Measurements from ENCODE around the gene PPP3CB. TPM values are rescaled to one million over a fixed set of nuclear protein-coding genes. Genes with fewer than 3 reads are reported as not detected.

The PPP3CB gene
- total RNA-seq, 6 donors from 2014 or later, result 24.3 to 42.4 (median 32.9) TPM

- H3K36me3 ChIP-seq, result peaks cover 7 to 35% (median 16%) of the 10 kb centered on the region in 4 donors
- ATAC-seq (ENCODE audit: low FRiP score in 2 of 2) (no peak), DNase-seq (no peak)
- no peak overlapping the region for H3K27ac ChIP-seq
- no peaks in the 10 kb centered on the region for H3K27me3 ChIP-seq
- H3K4me1 ChIP-seq, result peaks cover 0 to 10% (median 5%) of the 10 kb centered on the region in 4 donors
- no peaks in the 10 kb centered on the region for H3K9me3 ChIP-seq
- TF ChIP-seq POLR2AphosphoS5 (IDR thresholded peaks at IDR 0.05), result no peak
- TF ChIP-seq POLR2A (IDR thresholded peaks at IDR 0.05), result no peak
- no peak for TF ChIP-seq CTCF (IDR thresholded peaks at IDR 0.05)
- TF ChIP-seq EP300 (IDR thresholded peaks at IDR 0.05), result no peak
- H3K4me3 ChIP-seq, result no peak overlapping the region
Measured at GRCh38 chr10:73506074-73506473, 10.2 kb upstream of the PPP3CB start.

- WGBS, 2 donors, result 95 to 96% methylated on average over 1 of the region's 1 CpG
Measured at GRCh38 chr10:73503037-73503436, 7.2 kb upstream of the PPP3CB start.

GRCh38 chr10:73501651-73502050 lies 5.8 kb upstream of the PPP3CB start:
- no peaks in the 10 kb centered on the region for H3K9me3 ChIP-seq
- H3K4me1 ChIP-seq, result peaks cover 2 to 25% (median 14%) of the 10 kb centered on the region in 4 donors
- no peaks in the 10 kb centered on the region for H3K27me3 ChIP-seq
- H3K36me3 ChIP-seq, result peaks cover 7 to 65% (median 32%) of the 10 kb centered on the region in 4 donors
- H3K4me3 ChIP-seq, result no peak overlapping the region
- TF ChIP-seq POLR2A (IDR thresholded peaks at IDR 0.05) (no peak), CTCF (IDR thresholded peaks at IDR 0.05) (no peak), POLR2AphosphoS5 (IDR thresholded peaks at IDR 0.05) (no peak), EP300 (IDR thresholded peaks at IDR 0.05) (no peak)
- no peak for ATAC-seq (ENCODE audit: low FRiP score in 2 of 2)
- no peak for DNase-seq
- H3K27ac ChIP-seq, result peak overlapping the region in 2 of 4 donors; percentile 8 to 63

More at GRCh38 chr10:73503037-73503436, 7.2 kb upstream of the PPP3CB start:
- Histone ChIP-seq H3K27ac (no peak overlapping the region), H3K36me3 (peaks cover 7 to 62% (median 29%) of the 10 kb centered on the region in 4 donors), H3K4me3 (no peak overlapping the region), H3K27me3 (no peaks in the 10 kb centered on the region), H3K9me3 (no peaks in the 10 kb centered on the region), H3K4me1 (peaks cover 0 to 16% (median 8%) of the 10 kb centered on the region in 4 donors)
- DNase-seq (no peak), ATAC-seq (ENCODE audit: low FRiP score in 2 of 2) (no peak)
- TF ChIP-seq EP300 (IDR thresholded peaks at IDR 0.05) (no peak), POLR2A (IDR thresholded peaks at IDR 0.05) (no peak), POLR2AphosphoS5 (IDR thresholded peaks at IDR 0.05) (no peak), CTCF (IDR thresholded peaks at IDR 0.05) (no peak)

GRCh38 chr10:73497623-73498022 lies 1.8 kb upstream of the PPP3CB start:
- TF ChIP-seq EP300 (IDR thresholded peaks at IDR 0.05) (no peak), CTCF (IDR thresholded peaks at IDR 0.05) (no peak), POLR2AphosphoS5 (IDR thresholded peaks at IDR 0.05) (no peak), POLR2A (IDR thresholded peaks at IDR 0.05) (no peak)
- WGBS, 2 donors, result 81 to 83% methylated on average over 2 of the region's 2 CpGs
- H3K27ac ChIP-seq, result no peak overlapping the region
- ATAC-seq (ENCODE audit: low FRiP score in 2 of 2), result no peak
- H3K27me3 ChIP-seq, result no peaks in the 10 kb centered on the region
- H3K9me3 ChIP-seq, result no peaks in the 10 kb centered on the region
- H3K4me3 ChIP-seq, result no peak overlapping the region
- peaks cover 31 to 53% (median 37%) of the 10 kb centered on the region in 4 donors for H3K4me1 ChIP-seq
- no peak for DNase-seq
- H3K36me3 ChIP-seq, result peaks cover 0 to 32% (median 15%) of the 10 kb centered on the region in 4 donors

GRCh38 chr10:73495226-73495883 lies 469 bp downstream of the PPP3CB start:
- Histone ChIP-seq H3K27ac (peak overlapping the region; percentile 97 to 99 (median 98)), H3K4me1 (peaks cover 31 to 48% (median 35%) of the 10 kb centered on the region in 4 donors), H3K27me3 (no peaks in the 10 kb centered on the region), H3K36me3 (peaks cover 0 to 27% (median 15%) of the 10 kb centered on the region in 4 donors), H3K4me3 (peak overlapping the region; percentile 59 to 86 (median 78)), H3K9me3 (no peaks in the 10 kb centered on the region)
- 0 to 1% methylated on average over 8 to 29 of the region's 55 CpGs for WGBS, 2 donors
- ATAC-seq (ENCODE audit: low FRiP score in 2 of 2) (peak; percentile 96 to 97), DNase-seq (peak; percentile 95 to 96)
- peak; percentile 73 to 79 for TF ChIP-seq POLR2AphosphoS5 (IDR thresholded peaks at IDR 0.05)
- TF ChIP-seq EP300 (IDR thresholded peaks at IDR 0.05), result peak in 1 of 4 donors; percentile 56
- peak in 3 of 4 donors; percentile 26 to 91 (median 84) for TF ChIP-seq POLR2A (IDR thresholded peaks at IDR 0.05)
- TF ChIP-seq CTCF (IDR thresholded peaks at IDR 0.05), result peak in 1 of 6 experiments; percentile 10

All from upper lobe of left lung (tissue), 6 donors.